ENCODE results near the gene PORCN.
"Not testable (repeated sequence)": the region's sequence is repeated elsewhere in the genome, so short reads cannot be mapped to it uniquely, and the experiment has no call there.

Gene PORCN

GRCh38 chrX:48555731-48556325 lies 47.0 kb downstream of the PORCN start:
- DNase-seq, result not testable (repeated sequence)

- no peak for DNase-seq
Measured at GRCh38 chrX:48558271-48558670, 49.5 kb downstream of the PORCN start.

- no peak for DNase-seq
Measured at GRCh38 chrX:48559636-48560035, 50.8 kb downstream of the PORCN start.

GRCh38 chrX:48560056-48560455 lies 51.3 kb downstream of the PORCN start:
- DNase-seq, result no peak

GRCh38 chrX:48560681-48561080 lies 51.9 kb downstream of the PORCN start:
- DNase-seq, result no peak

- no peak for DNase-seq
Measured at GRCh38 chrX:48569958-48570357, 61.2 kb downstream of the PORCN start.
